ENCODE data around the gene JAZF1.

JAZF1 gene

GRCh38 chr7:28078036-28078901 is 102.3 kb downstream of the JAZF1 start:
- in situ Hi-C loops (cut with MboI; ENCODE audit: low sequenced_read_pairs): no loop called here

DNA sequence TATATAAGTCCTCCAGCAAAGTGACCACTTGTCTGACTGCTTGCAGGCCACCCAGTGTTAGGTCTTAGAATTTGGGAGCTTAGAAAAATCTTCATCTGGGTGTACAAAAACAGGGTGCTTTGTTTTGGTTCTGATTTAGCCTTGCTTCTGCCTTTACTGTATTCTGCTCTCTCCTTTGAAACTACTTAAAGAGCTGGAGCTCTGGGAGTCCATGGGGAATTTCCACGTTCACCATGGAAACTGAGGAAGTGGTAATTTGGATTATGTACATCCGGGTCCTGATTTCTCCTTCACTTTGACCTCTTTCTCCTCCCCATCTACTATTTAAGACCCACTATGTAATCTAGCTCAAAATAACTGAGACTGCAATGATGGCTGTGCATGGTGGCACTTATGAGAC is 103.0 kb downstream of the JAZF1 start:
- in situ Hi-C loops (cut with MboI; ENCODE audit: low sequenced_read_pairs): no loop called here

DNA sequence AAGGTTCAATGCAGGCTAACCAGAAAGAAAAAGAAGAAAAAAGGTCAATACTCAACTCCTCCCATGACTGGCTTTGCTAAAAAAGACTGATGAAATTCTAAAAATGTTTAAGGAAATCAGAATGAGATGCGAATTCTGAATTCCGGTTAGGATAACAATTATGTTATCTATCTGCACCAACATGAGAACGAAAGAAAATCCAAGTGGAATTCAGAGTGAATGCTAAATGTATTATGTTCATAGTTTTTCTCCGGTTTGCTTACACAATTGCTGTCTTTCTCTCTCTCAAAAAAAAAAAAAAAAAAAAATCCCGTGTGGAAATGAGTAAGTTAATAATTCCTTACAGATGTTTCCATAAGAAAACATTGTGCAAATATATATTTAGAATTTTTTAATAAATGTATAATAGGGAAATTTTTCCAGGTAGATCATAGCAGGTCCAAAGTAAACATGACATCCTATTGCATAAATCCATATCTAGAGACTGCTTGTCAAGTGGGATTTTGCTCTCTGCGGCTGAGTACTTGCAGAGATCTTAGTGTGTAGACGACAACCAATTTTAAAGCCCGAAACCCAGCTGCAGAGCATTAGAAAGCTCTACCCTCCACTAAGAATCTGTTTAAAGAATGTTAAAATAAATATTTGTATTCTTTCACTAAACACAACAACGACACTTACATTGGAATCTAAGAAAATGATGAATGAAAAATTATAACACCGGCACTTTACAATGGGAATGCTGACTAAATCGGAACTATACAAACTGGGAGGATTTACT is 104.0 kb downstream of the JAZF1 start:
- in situ Hi-C loops (cut with MboI; ENCODE audit: low sequenced_read_pairs): no loop called here

DNA sequence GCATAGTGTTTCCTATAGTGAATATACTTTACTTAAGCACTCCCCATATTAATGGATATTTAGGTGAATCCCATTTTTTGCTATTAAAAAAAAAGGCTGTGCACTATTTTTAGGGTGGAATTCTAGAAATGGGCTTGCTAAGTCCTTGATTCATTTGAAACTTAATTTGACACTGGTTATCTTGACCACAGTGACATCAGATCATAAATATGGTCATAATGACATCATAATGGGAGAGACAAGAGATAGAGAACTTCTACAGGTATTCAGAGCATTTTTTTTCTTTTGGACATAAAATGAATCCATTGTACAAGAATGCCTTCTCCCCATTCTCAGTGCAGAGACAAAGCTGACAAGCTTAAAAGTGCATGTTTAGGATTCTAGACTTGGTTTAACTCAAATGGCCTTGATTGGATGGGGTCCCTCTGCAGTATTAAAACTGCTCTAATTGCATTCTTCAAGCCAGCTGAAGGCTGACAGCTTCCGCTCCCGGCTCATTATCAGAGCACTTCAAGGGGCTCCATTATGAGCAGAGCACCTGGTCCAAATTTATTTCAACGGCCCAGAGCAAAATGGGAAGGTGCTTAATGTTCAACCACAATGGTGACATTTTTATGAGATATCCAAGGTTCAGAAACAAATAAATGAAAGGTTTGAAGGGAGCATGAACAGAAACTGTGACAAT is 104.8 kb downstream of the JAZF1 start:
- in situ Hi-C loops (cut with MboI; ENCODE audit: low sequenced_read_pairs): no loop called here

DNA sequence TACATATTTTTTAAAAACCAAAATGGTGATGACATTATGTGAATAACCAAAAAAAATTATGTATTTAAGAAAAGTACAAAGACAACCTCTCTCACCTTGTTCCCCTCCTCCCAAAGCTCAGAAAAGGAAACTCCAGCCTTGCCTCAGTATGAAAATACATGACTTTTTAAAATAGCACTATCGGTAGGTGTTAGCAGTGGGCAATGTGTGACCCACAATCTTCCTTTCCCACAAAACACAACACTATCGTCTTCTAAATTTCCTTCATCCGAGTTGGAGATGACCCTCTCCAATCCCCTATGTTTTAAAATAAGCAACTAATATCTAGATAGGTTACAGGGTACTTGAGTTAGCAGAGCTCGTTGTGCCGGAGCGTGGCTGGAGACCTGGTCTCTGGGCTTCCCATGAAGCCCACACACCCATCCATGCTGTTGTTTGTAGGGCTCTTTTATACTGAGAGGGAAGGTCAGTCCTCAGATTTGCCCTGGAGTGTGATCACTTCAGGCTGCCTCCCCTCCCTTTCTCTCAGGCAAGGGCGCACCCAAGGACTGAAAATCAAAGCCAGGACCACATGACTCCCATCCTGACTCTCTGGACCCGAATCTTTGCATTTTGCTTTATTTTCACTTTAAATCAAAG is 107.6 kb downstream of the JAZF1 start:
- in situ Hi-C loops (cut with MboI; ENCODE audit: low sequenced_read_pairs): no loop called here

DNA sequence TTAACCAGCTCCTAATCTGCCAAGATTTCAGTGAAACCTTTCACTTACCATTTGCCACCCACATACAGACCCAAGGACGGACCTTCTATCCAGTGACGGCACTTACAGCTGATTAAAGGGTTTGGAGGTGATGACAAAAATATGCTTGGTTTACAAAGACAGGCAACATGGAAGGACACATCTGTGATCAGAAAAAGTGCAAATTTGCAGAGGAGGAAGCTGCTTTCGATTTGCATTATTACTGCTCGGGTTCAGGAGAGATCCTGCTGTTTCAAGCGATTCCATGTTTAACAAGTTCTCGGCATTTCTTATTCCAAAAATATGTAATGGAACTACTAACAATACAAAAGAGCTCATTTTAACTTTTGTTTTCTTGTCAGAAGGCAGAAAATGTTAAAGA is 109.0 kb downstream of the JAZF1 start:
- in situ Hi-C loops (cut with MboI; ENCODE audit: low sequenced_read_pairs): no loop called here

DNA sequence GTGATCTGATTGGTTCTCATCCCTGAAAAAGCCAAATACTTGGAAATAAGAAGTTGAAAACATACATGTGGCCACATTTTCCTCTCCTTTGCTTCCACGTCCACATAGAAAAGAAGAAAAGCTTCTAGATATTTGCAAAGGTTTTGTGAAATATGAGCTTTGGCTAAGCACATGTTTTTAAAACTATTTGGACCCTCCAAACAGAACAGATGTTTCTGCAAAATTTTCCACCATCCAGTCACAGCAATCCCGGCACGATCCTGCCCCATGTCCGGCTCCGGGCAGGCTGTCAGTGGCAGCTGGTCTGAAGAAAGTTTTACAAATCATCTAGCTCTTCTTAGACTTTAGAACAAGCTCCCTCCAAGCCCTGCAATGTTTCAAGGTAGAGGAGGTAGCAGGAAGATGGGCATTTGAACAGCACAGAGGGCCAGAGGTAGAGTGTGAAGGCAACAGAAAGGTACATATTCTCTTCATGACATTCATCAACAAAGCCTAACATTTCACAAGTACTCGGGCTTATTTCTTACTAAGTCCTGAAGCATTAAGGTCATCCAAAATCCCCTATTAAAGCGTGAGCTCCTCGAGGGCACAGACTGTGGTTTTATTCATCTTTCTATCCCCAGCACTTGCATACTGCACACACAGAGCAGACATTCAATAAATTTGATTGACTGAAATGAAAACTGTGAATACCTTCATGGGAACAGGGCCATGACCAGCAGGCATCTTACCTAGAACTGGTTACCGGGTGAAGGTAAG is 110.1 kb downstream of the JAZF1 start:
- in situ Hi-C loops (cut with MboI; ENCODE audit: low sequenced_read_pairs): no loop called here

DNA sequence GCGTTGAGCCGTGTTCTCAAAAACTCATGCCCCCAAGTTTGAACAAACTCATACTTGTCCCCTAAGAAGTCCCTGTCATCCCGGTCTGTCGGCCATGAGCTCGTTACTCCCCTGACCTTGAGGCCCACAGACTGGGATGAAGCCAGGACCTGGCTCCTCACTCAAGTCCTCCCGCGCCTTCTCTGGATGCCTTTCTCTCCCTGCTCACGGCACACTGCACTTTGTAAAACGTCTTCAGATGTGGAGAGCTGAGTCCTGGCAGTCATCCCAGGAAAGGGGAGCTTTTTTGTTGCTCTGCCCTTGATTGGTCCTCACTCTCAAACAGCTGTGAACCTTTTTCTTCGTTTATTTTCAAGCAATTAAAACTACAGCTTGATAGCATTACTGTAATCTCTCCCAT is 110.8 kb downstream of the JAZF1 start:
- in situ Hi-C loops (cut with MboI; ENCODE audit: low sequenced_read_pairs): no loop called here

DNA sequence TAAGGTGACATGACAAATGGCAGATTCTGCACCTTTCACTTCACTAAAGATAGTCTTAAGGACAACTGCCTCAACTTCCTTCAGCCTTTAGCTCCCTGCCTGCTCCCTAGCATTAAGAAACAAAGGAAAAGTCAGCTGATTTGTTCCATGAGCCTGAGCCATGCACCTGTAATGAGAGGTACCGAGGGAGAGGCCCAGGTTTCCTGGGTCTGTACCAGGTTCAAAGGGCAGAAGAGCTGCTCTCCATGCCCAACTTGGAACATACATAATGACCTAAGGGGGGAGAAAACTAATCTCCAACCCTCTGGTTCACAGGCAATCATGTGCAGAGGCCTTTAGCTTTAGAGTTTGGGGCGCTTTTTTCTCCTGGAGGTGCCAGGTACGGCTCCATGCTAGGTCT is 111.2 kb downstream of the JAZF1 start:
- in situ Hi-C loops (cut with MboI; ENCODE audit: low sequenced_read_pairs): no loop called here

DNA sequence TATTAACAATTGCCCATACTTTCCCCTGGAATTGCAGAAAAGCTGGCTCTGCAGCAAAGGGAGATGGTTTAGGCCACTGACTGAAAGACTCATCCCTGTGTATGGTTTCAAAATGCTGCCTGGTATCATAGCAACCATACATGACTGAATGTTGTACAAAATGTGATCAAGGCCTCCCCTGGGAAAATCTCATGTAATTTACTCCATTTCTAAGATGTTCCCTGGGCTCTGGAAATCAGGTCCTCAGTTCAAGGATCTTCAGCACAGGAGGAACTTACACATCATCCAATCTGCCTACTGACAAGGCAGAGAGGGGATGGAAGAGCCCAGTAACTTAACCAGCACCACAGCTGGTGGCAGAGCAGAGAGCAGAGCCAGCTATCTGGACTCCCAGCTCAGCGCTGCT is 111.8 kb downstream of the JAZF1 start:
- in situ Hi-C loops (cut with MboI; ENCODE audit: low sequenced_read_pairs): no loop called here

DNA sequence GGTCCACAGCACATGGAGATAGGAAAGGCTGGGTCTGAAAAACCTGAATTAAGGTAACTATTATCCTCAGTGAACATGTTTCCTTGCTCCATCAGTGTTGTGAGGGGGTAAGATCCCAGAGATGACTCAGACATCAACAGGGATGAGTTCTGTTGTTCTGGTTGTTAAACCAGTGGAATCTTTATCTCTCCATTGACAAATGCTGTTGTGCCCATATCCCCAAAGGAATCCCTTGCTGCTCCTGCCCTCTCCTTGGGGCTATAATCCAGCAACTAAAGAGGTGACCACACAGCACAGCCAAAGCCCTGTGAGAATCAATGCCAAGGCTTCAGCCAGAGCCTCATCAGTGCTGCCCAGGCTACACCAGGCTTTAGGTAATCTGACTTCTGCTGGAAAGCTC is 113.4 kb downstream of the JAZF1 start:
- in situ Hi-C loops (cut with MboI; ENCODE audit: low sequenced_read_pairs): no loop called here

DNA sequence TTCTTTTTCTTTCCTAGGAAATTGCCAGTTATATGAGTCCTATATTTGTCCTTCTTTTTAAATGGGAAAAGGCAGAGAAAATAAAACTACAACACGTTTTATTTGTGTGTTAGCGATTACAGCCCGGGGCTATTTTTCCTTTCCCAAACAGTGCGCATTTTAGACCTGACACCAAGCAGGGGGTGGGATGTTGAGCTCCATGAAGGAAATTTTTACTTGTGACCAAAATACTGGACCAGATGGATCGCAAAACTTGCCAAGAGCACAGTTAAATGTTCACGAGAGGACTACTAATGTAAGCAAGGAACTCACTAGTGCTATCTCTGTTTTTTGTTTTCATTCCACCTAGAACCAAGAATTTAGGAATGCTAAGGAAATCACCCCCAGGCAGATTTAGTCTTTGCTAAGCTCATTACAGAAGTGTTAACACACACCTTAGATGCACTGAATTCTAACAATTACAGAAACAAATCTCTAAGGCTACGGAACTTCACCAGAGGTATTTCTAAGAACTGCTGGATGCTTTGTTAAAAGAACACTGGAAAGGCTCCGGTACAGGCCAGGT is 114.8 kb downstream of the JAZF1 start:
- in situ Hi-C loops (cut with MboI; ENCODE audit: low sequenced_read_pairs): no loop called here

- in situ Hi-C loops (cut with MboI; ENCODE audit: low sequenced_read_pairs): no loop called here
Measured at GRCh38 chr7:28065308-28065707, 115.3 kb downstream of the JAZF1 start.

DNA sequence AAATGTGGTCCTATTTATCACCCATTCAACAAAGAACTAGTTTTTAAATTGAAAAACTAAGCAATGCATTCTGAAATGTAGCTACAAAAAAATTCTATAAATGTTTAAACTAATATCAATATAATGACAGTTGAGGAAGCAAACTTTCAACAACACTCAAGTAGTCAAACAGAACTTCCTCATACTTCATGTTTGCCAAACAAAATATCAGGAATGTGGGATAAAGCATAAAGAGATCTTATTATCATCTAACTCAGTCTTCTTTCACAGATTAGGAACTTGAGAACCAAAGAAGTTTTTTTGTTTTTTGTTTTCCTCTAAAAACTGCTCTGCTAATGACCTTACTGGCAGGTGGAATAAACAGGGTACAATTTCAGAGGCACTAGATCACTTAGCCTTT is 116.2 kb downstream of the JAZF1 start:
- in situ Hi-C loops (cut with MboI; ENCODE audit: low sequenced_read_pairs): no loop called here

GRCh38 chr7:28062197-28062991 is 118.2 kb downstream of the JAZF1 start:
- in situ Hi-C loops (cut with MboI; ENCODE audit: low sequenced_read_pairs): no loop called here

- in situ Hi-C loops (cut with MboI; ENCODE audit: low sequenced_read_pairs): no loop called here
Measured at GRCh38 chr7:28061824-28062196, 118.8 kb downstream of the JAZF1 start.

- in situ Hi-C loops (cut with MboI; ENCODE audit: low sequenced_read_pairs): no loop called here
Measured at GRCh38 chr7:28060371-28060950, 120.1 kb downstream of the JAZF1 start.

DNA sequence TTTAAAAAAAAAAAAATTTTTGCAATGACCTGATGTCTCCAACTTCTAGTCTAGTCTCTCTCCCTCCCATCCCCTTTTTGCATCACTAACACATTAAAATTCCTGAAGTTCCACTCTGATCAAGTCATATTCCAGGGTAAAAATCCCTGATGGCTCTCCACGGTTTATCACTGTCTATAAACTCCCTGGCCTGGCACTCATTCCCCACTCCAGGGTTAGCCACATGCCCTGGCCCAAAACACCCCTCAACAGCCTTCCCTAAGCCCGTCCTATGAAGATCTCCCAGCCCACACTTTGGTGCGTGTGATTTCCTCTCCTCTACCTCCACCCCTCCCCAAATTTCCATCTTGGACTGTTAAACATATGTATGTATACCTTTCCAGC is 125.4 kb downstream of the JAZF1 start:
- in situ Hi-C loops (cut with MboI; ENCODE audit: low sequenced_read_pairs): no loop called here

GRCh38 chr7:28054531-28055160 is 125.9 kb downstream of the JAZF1 start:
- in situ Hi-C loops (cut with MboI; ENCODE audit: low sequenced_read_pairs): no loop called here

Measured in HL-60/S4 treated with retinoic acid at 250 ng/mL for 4 days and 3 days (cell line).